Measurements from ENCODE around the gene HAUS2.

DNA sequence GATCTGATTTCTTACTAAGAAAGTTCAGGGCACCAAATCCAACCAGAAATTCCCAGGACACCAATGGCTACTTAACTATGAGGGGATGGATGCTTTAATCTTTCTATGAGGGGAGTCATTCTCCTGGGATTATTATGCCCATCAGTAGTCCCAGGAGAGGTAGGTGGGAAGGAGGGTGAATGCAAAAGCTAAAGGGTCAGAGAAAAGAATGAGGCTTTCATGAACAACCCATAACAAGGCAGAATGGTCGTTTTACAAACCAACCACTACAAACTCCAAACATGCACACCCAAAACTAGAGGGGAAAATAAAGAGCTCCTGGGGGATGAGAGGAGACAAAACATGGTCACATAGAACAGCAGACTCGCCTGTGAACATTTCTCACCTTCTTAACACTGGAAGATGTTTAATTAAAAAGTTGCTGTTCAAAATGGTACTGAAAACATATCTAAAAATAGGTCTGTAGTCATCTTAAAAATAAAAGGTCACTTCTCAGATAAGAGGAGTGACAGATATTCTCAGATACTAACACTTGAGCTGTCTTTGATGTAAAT is 30.4 kb downstream of the HAUS2 start:
- TF ChIP-seq CTCF (IDR thresholded peaks at IDR 0.05; ENCODE audit: low read length) = no peak
- TF ChIP-seq EZH2phosphoT487 (IDR thresholded peaks at IDR 0.05; ENCODE audit: low read length) = no peak

Data from MM.1S (cell line).